Measurements from ENCODE around the gene UBQLN4.
A peak's percentile ranks its signal among the peaks of the same experiment; 100 is the strongest.

The UBQLN4 gene

DNA sequence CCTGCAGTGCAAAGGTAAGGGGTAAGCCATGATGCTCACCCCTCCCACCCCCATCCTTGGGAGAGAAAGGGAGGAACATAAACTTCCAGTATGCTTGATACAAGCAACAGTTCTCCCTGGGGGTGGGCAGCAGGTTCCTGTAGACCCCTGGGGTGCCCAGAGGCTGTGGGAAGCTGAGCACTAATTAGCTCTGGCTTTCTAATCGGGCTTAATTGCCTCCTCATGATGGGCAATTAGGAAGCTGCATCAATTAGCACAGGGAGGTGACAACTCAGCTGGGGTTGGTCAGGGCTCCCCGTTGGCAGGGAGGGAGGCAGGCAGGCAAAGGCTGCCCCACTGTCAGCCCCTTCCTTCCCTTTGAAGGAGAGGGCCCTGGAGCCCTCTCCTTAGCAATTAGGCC lies 45.2 kb upstream of the UBQLN4 start (continued):
- TF ChIP-seq, protein P1, sequence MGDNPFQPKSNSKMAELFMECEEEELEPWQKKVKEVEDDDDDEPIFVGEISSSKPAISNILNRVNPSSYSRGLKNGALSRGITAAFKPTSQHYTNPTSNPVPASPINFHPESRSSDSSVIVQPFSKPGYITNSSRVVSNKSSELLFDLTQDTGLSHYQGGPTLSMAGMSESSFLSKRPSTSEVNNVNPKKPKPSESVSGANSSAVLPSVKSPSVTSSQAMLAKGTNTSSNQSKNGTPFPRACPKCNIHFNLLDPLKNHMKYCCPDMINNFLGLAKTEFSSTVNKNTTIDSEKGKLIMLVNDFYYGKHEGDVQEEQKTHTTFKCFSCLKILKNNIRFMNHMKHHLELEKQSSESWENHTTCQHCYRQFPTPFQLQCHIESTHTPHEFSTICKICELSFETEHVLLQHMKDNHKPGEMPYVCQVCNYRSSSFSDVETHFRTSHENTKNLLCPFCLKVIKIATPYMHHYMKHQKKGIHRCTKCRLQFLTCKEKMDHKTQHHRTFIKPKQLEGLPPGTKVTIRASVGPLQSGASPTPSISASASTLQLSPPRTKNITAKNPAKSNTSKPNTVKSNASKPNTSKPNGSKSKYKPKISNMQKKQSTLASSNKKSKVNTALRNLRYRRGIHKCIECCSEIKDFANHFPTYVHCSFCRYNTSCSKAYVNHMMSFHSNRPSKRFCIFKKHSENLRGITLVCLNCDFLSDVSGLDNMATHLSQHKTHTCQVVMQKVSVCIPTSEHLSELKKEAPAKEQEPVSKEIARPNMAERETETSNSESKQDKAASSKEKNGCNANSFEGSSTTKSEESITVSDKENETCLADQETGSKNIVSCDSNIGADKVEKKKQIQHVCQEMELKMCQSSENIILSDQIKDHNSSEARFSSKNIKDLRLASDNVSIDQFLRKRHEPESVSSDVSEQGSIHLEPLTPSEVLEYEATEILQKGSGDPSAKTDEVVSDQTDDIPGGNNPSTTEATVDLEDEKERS (tag by site-specific recombination; IDR thresholded peaks at IDR 0.05): no peak
- TF ChIP-seq ZXDB (tag by site-specific recombination; IDR thresholded peaks at IDR 0.05): no peak
- TF ChIP-seq CTCF (tag by site-specific recombination; IDR thresholded peaks at IDR 0.05): no peak
- TF ChIP-seq ZNF558 (tag by site-specific recombination; IDR thresholded peaks at IDR 0.05): no peak
- TF ChIP-seq ZNF843 (tag by site-specific recombination; IDR thresholded peaks at IDR 0.05): no peak
- TF ChIP-seq ZNF366 (tag by site-specific recombination; conservative IDR thresholded peaks at IDR 0.05): no peak
- no peak for TF ChIP-seq ZNF433 (tag by site-specific recombination; IDR thresholded peaks at IDR 0.05; ENCODE audit: low read depth)
- no peak for TF ChIP-seq ZNF292 (tag by site-specific recombination; IDR thresholded peaks at IDR 0.05; ENCODE audit: borderline replicate concordance, low read depth)
- TF ChIP-seq GLIS1 (tag by site-specific recombination; IDR thresholded peaks at IDR 0.05): peak; percentile 76
- TF ChIP-seq ZNF175 (tag by site-specific recombination; IDR thresholded peaks at IDR 0.05): no peak
- no peak for TF ChIP-seq ZNF202 (tag by site-specific recombination; IDR thresholded peaks at IDR 0.05; ENCODE audit: borderline replicate concordance)
- no peak for TF ChIP-seq YY1 (tag by site-specific recombination; IDR thresholded peaks at IDR 0.05)
- TF ChIP-seq ZNF639 (tag by site-specific recombination; IDR thresholded peaks at IDR 0.05): no peak

GRCh38 chr1:156097499-156098178 lies 44.0 kb upstream of the UBQLN4 start:
- Histone ChIP-seq H3K4me1 (ENCODE audit: control insufficient read depth, insufficient read depth, low read length) (no peaks in the 10 kb centered on the region), H3K4me3 (ENCODE audit: low read depth, low read length) (no peak overlapping the region), H3K36me3 (ENCODE audit: control insufficient read depth in 2 of 2, insufficient read depth in 1 of 2, low read length in 2 of 2) (peaks cover 0 to 4% of the 10 kb centered on the region in 2 experiments; a peak in 2 of 3 replicates), H3K27ac (ENCODE audit: extremely low read depth, low read depth, low read length) (no peak overlapping the region), H3K9me3 (ENCODE audit: control insufficient read depth, insufficient read depth, low read depth, low read length) (no peaks in the 10 kb centered on the region)
- ChIA-PET POLR2A (interaction anchor here (1.7 to 10.1 kb wide), 4 partner anchors 17 to 115 kb away, joined by 6 to 63 read pairs (median 12); partner anchors contain the start of genes LMNA and PMF1), CTCF (interaction anchor here (0.5 to 22.5 kb wide), 17 partner anchors 8 to 232 kb away, joined by 3 to 1029 read pairs (median 4); partner anchors contain the start of genes LMNA and PAQR6)
- TF ChIP-seq ZNF777 (tag by site-specific recombination; IDR thresholded peaks at IDR 0.05; ENCODE audit: borderline replicate concordance) (no peak), SP7 (tag by site-specific recombination; IDR thresholded peaks at IDR 0.05) (no peak), SALL2 (tag by site-specific recombination; IDR thresholded peaks at IDR 0.05; ENCODE audit: borderline replicate concordance) (no peak), ZNF791 (tag by site-specific recombination; IDR thresholded peaks at IDR 0.05) (no peak), KLF1 (tag by site-specific recombination; IDR thresholded peaks at IDR 0.05) (no peak), HOXA7 (CRISPR knock-in tag; IDR thresholded peaks at IDR 0.05; ENCODE audit: borderline replicate concordance) (no peak), ZNF214 (tag by site-specific recombination; IDR thresholded peaks at IDR 0.05; ENCODE audit: borderline replicate concordance) (no peak), ZNF510 (tag by site-specific recombination; IDR thresholded peaks at IDR 0.05; ENCODE audit: insufficient replicate concordance) (no peak), ZNF391 (tag by site-specific recombination; IDR thresholded peaks at IDR 0.05; ENCODE audit: borderline replicate concordance, low read depth) (no peak), GLI2 (tag by site-specific recombination; IDR thresholded peaks at IDR 0.05; ENCODE audit: borderline replicate concordance, low read depth) (no peak), PATZ1 (tag by site-specific recombination; IDR thresholded peaks at IDR 0.05) (no peak), ZNF585B (tag by site-specific recombination; IDR thresholded peaks at IDR 0.05) (no peak), ZNF776 (tag by site-specific recombination; IDR thresholded peaks at IDR 0.05; ENCODE audit: borderline replicate concordance) (no peak)
- TF ChIP-seq, protein P2, sequence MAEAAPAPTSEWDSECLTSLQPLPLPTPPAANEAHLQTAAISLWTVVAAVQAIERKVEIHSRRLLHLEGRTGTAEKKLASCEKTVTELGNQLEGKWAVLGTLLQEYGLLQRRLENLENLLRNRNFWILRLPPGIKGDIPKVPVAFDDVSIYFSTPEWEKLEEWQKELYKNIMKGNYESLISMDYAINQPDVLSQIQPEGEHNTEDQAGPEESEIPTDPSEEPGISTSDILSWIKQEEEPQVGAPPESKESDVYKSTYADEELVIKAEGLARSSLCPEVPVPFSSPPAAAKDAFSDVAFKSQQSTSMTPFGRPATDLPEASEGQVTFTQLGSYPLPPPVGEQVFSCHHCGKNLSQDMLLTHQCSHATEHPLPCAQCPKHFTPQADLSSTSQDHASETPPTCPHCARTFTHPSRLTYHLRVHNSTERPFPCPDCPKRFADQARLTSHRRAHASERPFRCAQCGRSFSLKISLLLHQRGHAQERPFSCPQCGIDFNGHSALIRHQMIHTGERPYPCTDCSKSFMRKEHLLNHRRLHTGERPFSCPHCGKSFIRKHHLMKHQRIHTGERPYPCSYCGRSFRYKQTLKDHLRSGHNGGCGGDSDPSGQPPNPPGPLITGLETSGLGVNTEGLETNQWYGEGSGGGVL (tag by site-specific recombination; IDR thresholded peaks at IDR 0.05): no peak
